ACHN (cell line): ENCODE results near the gene FAM234A.

ENCODE experiments used
- DNase-seq: peaks from one replicate; pipeline ENCODE4 v3.0.0-alpha.2; 2015
- in situ Hi-C: cut with HindIII; loops from 2 replicates; pipeline ENCODE4 v1.10.0; 2017; ENCODE audit warnings: low sequenced_read_pairs, low pct_ligation_motif_present, low pct_unique_long_range_greater_than_20kb

Gene FAM234A

DNA sequence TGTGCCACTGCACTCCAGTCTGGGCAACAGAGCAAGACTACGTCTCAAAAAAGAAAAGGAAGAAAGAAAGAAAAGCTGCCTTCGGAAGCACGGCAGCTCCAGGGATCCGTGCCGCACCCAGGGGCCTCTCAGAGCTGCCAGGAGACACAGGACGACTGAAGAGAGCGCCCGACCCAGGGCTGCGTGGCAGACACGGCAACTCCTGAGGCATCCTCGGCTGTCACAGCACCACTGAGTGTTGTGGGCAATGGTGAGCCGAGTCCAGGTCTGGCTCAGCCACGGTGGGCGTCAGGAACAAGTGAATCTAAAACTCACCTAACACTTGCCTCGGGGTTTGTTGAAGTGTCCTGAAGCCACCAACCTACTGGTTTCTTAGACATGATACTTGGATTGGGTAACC, 77.1 kb downstream of the FAM234A start:
- DNase-seq: no peak

DNA sequence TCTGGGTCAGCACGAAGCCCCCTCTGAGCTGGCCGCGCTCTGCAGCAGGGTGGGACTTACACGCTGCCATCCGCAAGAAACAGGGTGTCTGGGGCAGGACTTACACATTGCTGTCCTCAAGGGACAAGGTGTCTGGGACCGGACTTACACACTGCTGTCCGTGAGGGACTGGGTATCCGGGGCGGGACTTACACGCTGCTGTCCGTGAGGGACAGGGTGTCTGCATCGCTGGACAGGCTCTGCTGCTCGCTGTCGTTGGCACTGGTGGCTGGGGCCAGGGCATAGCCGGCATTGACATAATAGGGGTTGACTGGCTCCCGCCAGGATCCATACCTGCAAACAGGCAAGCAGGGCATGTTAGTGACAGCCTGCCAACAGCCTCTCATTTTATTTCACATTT, 79.7 kb downstream of the FAM234A start:
- no peak for DNase-seq
- in situ Hi-C loops: no loop called here

More for the DNA sequence above, 77.1 kb downstream of the FAM234A start:
- in situ Hi-C loops: no loop called here

DNA sequence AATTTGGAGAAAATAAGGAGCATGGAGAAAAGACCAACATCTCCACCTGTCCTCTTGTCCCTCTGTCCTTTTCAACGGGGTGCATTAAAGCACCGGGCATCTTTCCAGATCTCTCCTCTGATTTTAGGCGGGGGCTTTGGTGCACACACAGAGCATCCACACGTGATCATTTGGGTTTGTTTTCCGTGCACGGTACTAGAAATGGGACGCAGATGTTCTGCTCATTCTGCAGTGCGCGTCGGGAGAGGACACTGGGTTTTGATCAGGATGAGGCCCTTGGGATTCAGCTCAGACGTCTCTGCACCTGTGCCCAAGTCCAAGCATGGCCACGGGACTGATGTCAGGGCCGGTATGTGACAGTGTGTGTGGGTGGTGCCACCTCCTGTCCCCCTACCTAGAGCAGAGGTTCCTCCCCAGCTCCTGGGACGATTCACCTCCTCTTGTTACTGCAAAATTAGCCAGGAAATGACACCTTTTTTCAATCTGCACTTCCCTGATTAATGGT, 80.2 kb downstream of the FAM234A start:
- in situ Hi-C loops: no loop called here
- DNase-seq: no peak
